ENCODE measurements around the gene BCAT1.

Gene BCAT1

GRCh38 chr12:24796876-24797275 lies 152.0 kb downstream of the BCAT1 start:
- Mint-ChIP-seq H3K4me3 (no peak overlapping the region), H3K9me3 (peaks cover 2% of the 10 kb centered on the region), H3K4me1 (peaks cover 31% of the 10 kb centered on the region), H3K27me3 (no peaks in the 10 kb centered on the region), H3K36me3 (ENCODE audit: low read depth) (no peaks in the 10 kb centered on the region), H3K27ac (no peak overlapping the region)
- no peak for ATAC-seq
- DNase-seq, result no peak

- peak; percentile 76 for ATAC-seq
- no peaks in the 10 kb centered on the region for H3K9me3 Mint-ChIP-seq
- no peaks in the 10 kb centered on the region for H3K36me3 Mint-ChIP-seq (ENCODE audit: low read depth)
- DNase-seq, result no peak
- peak overlapping the region; percentile 5 for H3K27ac Mint-ChIP-seq
- peaks cover 40% of the 10 kb centered on the region for H3K4me1 Mint-ChIP-seq
- H3K4me3 Mint-ChIP-seq, result peak overlapping the region; percentile 74
- H3K27me3 Mint-ChIP-seq, result no peaks in the 10 kb centered on the region
Observed at GRCh38 chr12:24795699-24796347, 153.1 kb downstream of the BCAT1 start.

- peak overlapping the region; percentile 20 for H3K27ac Mint-ChIP-seq
- peaks cover 26% of the 10 kb centered on the region for H3K4me1 Mint-ChIP-seq
- no peak overlapping the region for H3K4me3 Mint-ChIP-seq
- ATAC-seq (peak; percentile 54), DNase-seq (no peak)
- no peaks in the 10 kb centered on the region for H3K36me3 Mint-ChIP-seq (ENCODE audit: low read depth)
- no peaks in the 10 kb centered on the region for H3K9me3 Mint-ChIP-seq
- H3K27me3 Mint-ChIP-seq, result no peaks in the 10 kb centered on the region
Observed at GRCh38 chr12:24791622-24792021, 157.3 kb downstream of the BCAT1 start.

GRCh38 chr12:24788886-24789285 lies 160.0 kb downstream of the BCAT1 start:
- Mint-ChIP-seq H3K27ac (no peak overlapping the region), H3K36me3 (ENCODE audit: low read depth) (no peaks in the 10 kb centered on the region), H3K4me3 (no peak overlapping the region), H3K9me3 (no peaks in the 10 kb centered on the region), H3K4me1 (peaks cover 11% of the 10 kb centered on the region), H3K27me3 (no peaks in the 10 kb centered on the region)
- DNase-seq, result no peak
- no peak for ATAC-seq

- no peak for ATAC-seq
- H3K4me1 Mint-ChIP-seq, result no peaks in the 10 kb centered on the region
Observed at GRCh38 chr12:24780697-24781368, 168.1 kb downstream of the BCAT1 start.

GRCh38 chr12:24778486-24779304 lies 170.2 kb downstream of the BCAT1 start:
- Mint-ChIP-seq H3K27ac (no peak overlapping the region), H3K27me3 (peaks cover 7% of the 10 kb centered on the region), H3K4me1 (no peaks in the 10 kb centered on the region), H3K9me3 (no peaks in the 10 kb centered on the region), H3K36me3 (ENCODE audit: low read depth) (no peaks in the 10 kb centered on the region), H3K4me3 (no peak overlapping the region)
- ATAC-seq (no peak), DNase-seq (no peak)

More at GRCh38 chr12:24780697-24781368, 168.1 kb downstream of the BCAT1 start:
- no peaks in the 10 kb centered on the region for H3K9me3 Mint-ChIP-seq
- peaks cover 7% of the 10 kb centered on the region for H3K27me3 Mint-ChIP-seq
- no peak for DNase-seq
- H3K4me3 Mint-ChIP-seq, result no peak overlapping the region
- no peaks in the 10 kb centered on the region for H3K36me3 Mint-ChIP-seq (ENCODE audit: low read depth)
- no peak overlapping the region for H3K27ac Mint-ChIP-seq

- DNase-seq, result no peak
- no peak overlapping the region for H3K4me3 Mint-ChIP-seq
- no peaks in the 10 kb centered on the region for H3K9me3 Mint-ChIP-seq
- peaks cover 2% of the 10 kb centered on the region for H3K27me3 Mint-ChIP-seq
- no peaks in the 10 kb centered on the region for H3K36me3 Mint-ChIP-seq (ENCODE audit: low read depth)
- ATAC-seq, result no peak
- H3K27ac Mint-ChIP-seq, result no peak overlapping the region
- H3K4me1 Mint-ChIP-seq, result no peaks in the 10 kb centered on the region
Observed at GRCh38 chr12:24777359-24777758, 171.5 kb downstream of the BCAT1 start.

- DNase-seq, result no peak
Observed at GRCh38 chr12:24776861-24777260, 172.0 kb downstream of the BCAT1 start.

GRCh38 chr12:24775073-24775472 lies 173.8 kb downstream of the BCAT1 start:
- no peaks in the 10 kb centered on the region for H3K27me3 Mint-ChIP-seq
- DNase-seq, result no peak
- no peak for ATAC-seq
- H3K9me3 Mint-ChIP-seq, result no peaks in the 10 kb centered on the region
- H3K4me3 Mint-ChIP-seq, result no peak overlapping the region
- H3K36me3 Mint-ChIP-seq (ENCODE audit: low read depth), result no peaks in the 10 kb centered on the region
- H3K27ac Mint-ChIP-seq, result no peak overlapping the region
- no peaks in the 10 kb centered on the region for H3K4me1 Mint-ChIP-seq

More at GRCh38 chr12:24776861-24777260, 172.0 kb downstream of the BCAT1 start:
- Mint-ChIP-seq H3K4me3 (no peak overlapping the region), H3K36me3 (ENCODE audit: low read depth) (no peaks in the 10 kb centered on the region), H3K27ac (no peak overlapping the region), H3K27me3 (no peaks in the 10 kb centered on the region), H3K9me3 (no peaks in the 10 kb centered on the region), H3K4me1 (no peaks in the 10 kb centered on the region)
- ATAC-seq, result no peak

- Mint-ChIP-seq H3K36me3 (ENCODE audit: low read depth) (no peaks in the 10 kb centered on the region), H3K27ac (no peak overlapping the region), H3K4me1 (no peaks in the 10 kb centered on the region), H3K9me3 (no peaks in the 10 kb centered on the region), H3K4me3 (no peak overlapping the region), H3K27me3 (no peaks in the 10 kb centered on the region)
- DNase-seq (no peak), ATAC-seq (no peak)
Observed at GRCh38 chr12:24773996-24774395, 174.9 kb downstream of the BCAT1 start.

- Mint-ChIP-seq H3K4me3 (no peak overlapping the region), H3K27ac (no peak overlapping the region), H3K36me3 (ENCODE audit: low read depth) (no peaks in the 10 kb centered on the region), H3K4me1 (no peaks in the 10 kb centered on the region), H3K9me3 (no peaks in the 10 kb centered on the region), H3K27me3 (no peaks in the 10 kb centered on the region)
- DNase-seq (no peak), ATAC-seq (no peak)
Observed at GRCh38 chr12:24772813-24773212, 176.1 kb downstream of the BCAT1 start.

- Mint-ChIP-seq H3K36me3 (ENCODE audit: low read depth) (no peaks in the 10 kb centered on the region), H3K27me3 (no peaks in the 10 kb centered on the region), H3K27ac (no peak overlapping the region), H3K9me3 (no peaks in the 10 kb centered on the region), H3K4me1 (no peaks in the 10 kb centered on the region), H3K4me3 (no peak overlapping the region)
- no peak for DNase-seq
- ATAC-seq, result no peak
Observed at GRCh38 chr12:24770821-24771220, 178.1 kb downstream of the BCAT1 start.

GRCh38 chr12:24770334-24770733 lies 178.6 kb downstream of the BCAT1 start:
- Mint-ChIP-seq H3K27ac (no peak overlapping the region), H3K9me3 (no peaks in the 10 kb centered on the region), H3K4me3 (no peak overlapping the region), H3K36me3 (ENCODE audit: low read depth) (no peaks in the 10 kb centered on the region), H3K27me3 (no peaks in the 10 kb centered on the region), H3K4me1 (no peaks in the 10 kb centered on the region)
- DNase-seq, result no peak
- ATAC-seq, result no peak

- no peak for DNase-seq
- Mint-ChIP-seq H3K36me3 (ENCODE audit: low read depth) (no peaks in the 10 kb centered on the region), H3K27ac (no peak overlapping the region), H3K27me3 (no peaks in the 10 kb centered on the region), H3K4me1 (no peaks in the 10 kb centered on the region), H3K4me3 (no peak overlapping the region), H3K9me3 (no peaks in the 10 kb centered on the region)
- ATAC-seq, result no peak
Observed at GRCh38 chr12:24769682-24770081, 179.2 kb downstream of the BCAT1 start.

GRCh38 chr12:24768415-24768814 lies 180.5 kb downstream of the BCAT1 start:
- Mint-ChIP-seq H3K4me3 (no peak overlapping the region), H3K27ac (no peak overlapping the region), H3K27me3 (no peaks in the 10 kb centered on the region), H3K36me3 (ENCODE audit: low read depth) (no peaks in the 10 kb centered on the region), H3K9me3 (no peaks in the 10 kb centered on the region), H3K4me1 (no peaks in the 10 kb centered on the region)
- no peak for ATAC-seq
- DNase-seq, result no peak
